Activated CD4-positive, alpha-beta memory T cell treated with anti-CD3 and anti-CD28 coated beads for 36 hours (primary cell): ENCODE results near the gene PRMT1. TPM values are rescaled to one million over a fixed set of nuclear protein-coding genes. Genes with fewer than 3 reads are reported as not detected.
"Not testable (repeated sequence)": the region's sequence is repeated elsewhere in the genome, so short reads cannot be mapped to it uniquely, and the experiment has no call there.

Experiments used
- CTCF ChIA-PET: fragments of 350-600 bp; sonication (Branson Sonifier 250); formaldehyde crosslinking; loops from one replicate; lab custom pipeline; 2021; ENCODE audit warnings: antibody characterized with exemption, inconsistent platforms; lab: Charles Lee
- POLR2A ChIA-PET: fragments of 350-600 bp; sonication (Branson Sonifier 250); formaldehyde crosslinking; loops from one replicate; lab custom pipeline; 2021; ENCODE audit warnings: antibody characterized with exemption; lab: Charles Lee
- DNase-seq: peaks from one replicate; pipeline ENCODE4 v3.0.0-alpha.2; 2020
- H3K27ac Mint-ChIP-seq: one replicate; pipeline ENCODE4 v1.8.0; 2021; ENCODE audit warnings: mixed read lengths
- H3K27me3 Mint-ChIP-seq: one replicate; pipeline ENCODE4 v1.8.0; 2021; ENCODE audit warnings: mixed read lengths
- H3K36me3 Mint-ChIP-seq: one replicate; pipeline ENCODE4 v1.8.0; 2021; ENCODE audit warnings: mixed read lengths
- H3K4me1 Mint-ChIP-seq: one replicate; pipeline ENCODE4 v1.8.0; 2021; ENCODE audit warnings: low read depth, mixed read lengths
- H3K4me3 Mint-ChIP-seq: one replicate; pipeline ENCODE4 v1.8.0; 2021; ENCODE audit warnings: mild to moderate bottlenecking, mixed read lengths
- H3K9me3 Mint-ChIP-seq: one replicate; pipeline ENCODE4 v1.8.0; 2021; ENCODE audit warnings: mixed read lengths
- intact Hi-C: fragments of 100-400 bp; cut with micrococcal nuclease; formaldehyde crosslinking; loops from one replicate; pipeline ENCODE4 v1.15.1; 2023
- total RNA-seq, 2 experiments: library from RNA; stranded (reverse); gene quantifications; one replicate each; pipeline ENCODE4 v1.2.3, GENCODE V29; 2021

The PRMT1 gene
- 100 to 1,000 TPM; 315 to 325 TPM for total RNA-seq

DNA sequence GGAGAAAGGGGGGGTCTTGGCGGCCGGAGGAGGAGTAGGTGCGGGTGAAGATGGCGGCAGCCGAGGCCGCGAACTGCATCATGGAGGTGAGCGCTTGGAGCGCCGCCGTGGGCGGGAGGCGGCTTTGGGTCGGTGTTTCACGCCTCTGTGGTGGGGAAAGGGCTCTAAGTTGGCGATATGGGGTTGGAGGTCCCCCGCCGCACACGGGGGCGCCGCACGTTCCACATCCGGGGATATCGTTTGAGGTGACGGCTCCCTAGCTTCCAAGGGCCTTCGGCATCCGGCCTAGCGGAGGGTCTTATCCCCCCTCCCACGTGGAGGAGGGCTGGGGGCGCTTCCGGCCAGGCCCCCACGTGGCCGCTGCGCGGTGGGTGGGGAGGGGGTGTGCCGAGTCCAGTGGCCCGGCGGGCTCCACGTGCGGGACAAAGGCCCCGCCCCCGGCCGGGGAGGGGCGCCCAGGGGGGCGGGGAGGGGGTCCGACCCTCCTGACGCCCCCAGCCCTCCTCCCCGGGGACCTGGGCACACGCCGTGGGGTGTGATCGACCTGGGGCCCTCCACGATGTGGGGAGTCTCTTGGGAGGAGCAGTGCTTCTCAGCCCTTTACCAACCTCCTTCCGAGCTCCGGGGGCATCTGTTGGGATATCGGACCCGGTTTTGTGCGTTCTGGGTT lies at the start of gene PRMT1:
Gene PRMT1 (plus strand): TSS at position 41 of the 670 bp plus-strand sequence. CDS start 10 bp downstream, at position 51.
- no peaks in the 10 kb centered on the region for H3K27me3 Mint-ChIP-seq
- POLR2A ChIA-PET = interaction anchor here (1.4 to 5.6 kb wide), 7 partner anchors 12 to 181 kb away, joined by 3 to 48 read pairs (median 8); partner anchors contain the start of genes ADM5, BCL2L12, CPT1C and IRF3
- CTCF ChIA-PET = interaction anchor here (0.6 to 5.2 kb wide), 11 partner anchors 13 to 1003 kb away, joined by 3 to 31 read pairs (median 5); partner anchors contain the start of genes BCL2L12, GYS1, IRF3 and NOSIP
- H3K9me3 Mint-ChIP-seq = no peaks in the 10 kb centered on the region
- peak; percentile 58 for DNase-seq
- peak within 1 kb of the TSS; percentile 96 for H3K27ac Mint-ChIP-seq
- H3K36me3 Mint-ChIP-seq = peaks cover 13% of the 10 kb centered on the region
- H3K4me3 Mint-ChIP-seq = peak within 1 kb of the TSS; percentile 98
- H3K4me1 Mint-ChIP-seq = peaks cover 42% of the 10 kb centered on the region
- intact Hi-C loops = loop anchor here (1.0 to 5.0 kb wide), 6 partner anchors 109 to 650 kb away; partner anchors contain the start of genes ALDH16A1, KCNC3 and RPS11

GRCh38 chr19:49629659-49630058 lies 47.4 kb upstream of the PRMT1 start:
- no peak overlapping the region for H3K4me3 Mint-ChIP-seq
- H3K9me3 Mint-ChIP-seq = no peaks in the 10 kb centered on the region
- H3K27ac Mint-ChIP-seq = no peak overlapping the region
- H3K4me1 Mint-ChIP-seq = no peaks in the 10 kb centered on the region
- ChIA-PET POLR2A (no interaction called here), CTCF (interaction anchor here (0.7 kb wide), 1 partner anchor 51 kb away, joined by 4 read pairs; no protein-coding TSS in a partner anchor)
- intact Hi-C loops = no loop called here
- no peaks in the 10 kb centered on the region for H3K36me3 Mint-ChIP-seq
- DNase-seq = no peak
- no peaks in the 10 kb centered on the region for H3K27me3 Mint-ChIP-seq

DNA sequence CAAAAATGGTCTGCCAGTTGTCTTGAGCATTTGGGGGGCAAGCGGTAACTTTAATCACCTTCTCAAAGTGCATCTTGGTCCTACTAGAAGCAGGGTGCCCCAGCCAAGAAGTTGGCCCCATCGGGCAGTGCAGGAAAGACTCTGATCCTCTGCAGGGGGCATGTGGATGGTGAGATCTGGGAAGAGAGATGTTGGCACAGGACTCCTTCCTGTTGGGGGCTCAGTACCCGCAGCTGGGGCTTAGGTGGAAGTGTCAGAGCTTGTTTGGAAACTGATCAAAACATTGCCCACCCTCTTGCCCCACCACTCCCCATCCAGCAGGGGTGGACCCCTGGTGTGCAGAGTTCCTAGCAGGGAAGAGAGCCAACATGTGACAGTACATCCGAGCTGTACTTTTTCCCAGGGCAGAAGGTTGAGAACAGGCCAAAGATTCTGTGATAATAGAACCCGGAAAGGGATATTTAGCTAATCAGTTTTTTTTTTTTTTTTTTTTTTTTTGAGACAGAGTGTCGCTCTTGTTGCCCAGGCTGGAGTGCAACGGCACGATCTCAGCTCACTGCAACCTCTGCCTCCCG lies 46.0 kb upstream of the PRMT1 start:
- Mint-ChIP-seq H3K4me1 (peaks cover 3% of the 10 kb centered on the region), H3K27ac (no peak overlapping the region), H3K27me3 (no peaks in the 10 kb centered on the region), H3K36me3 (no peaks in the 10 kb centered on the region), H3K4me3 (no peak overlapping the region), H3K9me3 (no peaks in the 10 kb centered on the region)
- DNase-seq = no peak
- ChIA-PET CTCF (interaction anchor here (1.1 kb wide), 1 partner anchor 54 kb away, joined by 3 read pairs; no protein-coding TSS in a partner anchor), POLR2A (interaction anchor here (0.5 kb wide), 1 partner anchor 45 kb away, joined by 3 read pairs; no protein-coding TSS in a partner anchor)
- intact Hi-C loops = no loop called here

DNA sequence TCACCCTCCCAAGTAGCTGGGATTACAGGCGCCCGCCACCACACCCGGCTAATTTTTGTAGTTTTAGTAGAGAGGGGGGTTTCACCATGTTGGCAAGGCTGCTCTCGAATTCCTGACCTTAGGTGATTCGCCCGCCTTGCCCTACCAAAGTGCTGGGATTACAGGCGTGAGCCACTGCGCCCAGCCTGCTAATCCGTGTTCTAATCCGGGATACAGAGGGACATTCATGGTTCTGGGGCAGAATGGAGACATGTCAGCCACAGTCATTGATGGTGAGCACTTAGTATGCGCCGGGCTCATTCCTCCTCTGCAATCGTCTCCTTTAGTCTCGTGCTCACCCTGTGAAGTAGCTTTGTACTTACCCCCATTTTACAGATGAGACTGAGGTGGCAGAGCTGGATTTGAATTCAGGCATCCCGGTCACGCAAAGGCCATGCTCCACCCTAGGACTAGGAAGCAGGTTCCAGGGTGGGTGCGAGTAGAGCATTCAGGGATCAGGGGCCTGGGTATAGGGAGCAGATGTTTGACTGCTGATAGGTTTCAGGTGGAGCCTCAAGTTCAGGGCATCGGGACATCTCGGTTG lies 45.4 kb upstream of the PRMT1 start:
- POLR2A ChIA-PET = interaction anchor here (0.5 kb wide), 1 partner anchor 45 kb away, joined by 3 read pairs; no protein-coding TSS in a partner anchor
- CTCF ChIA-PET = interaction anchor here (1.1 kb wide), 1 partner anchor 53 kb away, joined by 3 read pairs; no protein-coding TSS in a partner anchor

DNA sequence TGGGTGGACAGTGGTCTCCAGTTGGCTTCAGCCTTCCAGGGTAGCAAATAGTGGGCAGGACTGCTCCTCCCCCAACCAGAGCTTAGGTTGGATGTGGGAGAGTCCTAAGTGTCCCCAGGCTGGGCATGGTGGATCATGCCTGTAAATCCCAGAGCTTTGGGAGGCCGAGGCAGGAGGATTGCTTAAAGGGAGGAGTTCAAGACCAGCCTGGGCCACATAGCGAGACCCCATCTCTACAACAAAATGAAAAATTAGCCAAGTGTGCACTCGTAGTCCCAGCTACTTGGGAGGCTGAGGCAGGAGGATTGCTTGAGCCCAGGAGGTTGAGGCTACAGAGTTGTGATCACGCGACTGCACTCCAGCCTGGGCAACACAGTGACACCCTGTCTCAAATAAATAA lies 44.5 kb upstream of the PRMT1 start:
- ChIA-PET CTCF (no interaction called here), POLR2A (no interaction called here)
- DNase-seq = no peak
- H3K27ac Mint-ChIP-seq = no peak overlapping the region
- peaks cover 3% of the 10 kb centered on the region for H3K4me1 Mint-ChIP-seq
- no peaks in the 10 kb centered on the region for H3K9me3 Mint-ChIP-seq
- intact Hi-C loops = no loop called here
- H3K27me3 Mint-ChIP-seq = no peaks in the 10 kb centered on the region
- H3K4me3 Mint-ChIP-seq = no peak overlapping the region
- no peaks in the 10 kb centered on the region for H3K36me3 Mint-ChIP-seq

More for the DNA sequence above, 45.4 kb upstream of the PRMT1 start:
- peaks cover 3% of the 10 kb centered on the region for H3K4me1 Mint-ChIP-seq
- no peak overlapping the region for H3K27ac Mint-ChIP-seq
- no peaks in the 10 kb centered on the region for H3K27me3 Mint-ChIP-seq
- no peak for DNase-seq
- no peak overlapping the region for H3K4me3 Mint-ChIP-seq
- no peaks in the 10 kb centered on the region for H3K9me3 Mint-ChIP-seq
- no peaks in the 10 kb centered on the region for H3K36me3 Mint-ChIP-seq
- intact Hi-C loops = no loop called here

DNA sequence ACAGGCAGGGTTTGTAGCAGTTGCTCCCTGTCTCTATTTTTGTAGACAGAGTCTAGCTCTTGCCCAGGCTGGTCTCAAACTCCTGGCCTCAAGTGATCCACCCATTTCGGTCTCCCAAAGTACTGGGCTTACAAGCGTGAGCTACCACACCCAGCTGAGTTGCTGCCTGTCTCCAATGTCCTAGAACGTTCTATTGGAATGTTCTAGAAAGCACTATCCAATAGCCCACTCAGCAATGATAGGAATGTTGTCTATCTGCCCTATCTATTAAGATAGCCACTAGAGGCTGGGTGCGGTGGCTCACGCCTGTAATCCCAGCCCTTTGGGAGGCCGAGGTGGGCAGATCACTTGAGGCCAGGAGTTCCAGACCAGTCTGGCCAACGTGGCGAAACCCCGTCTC lies 43.8 kb upstream of the PRMT1 start:
- H3K4me1 Mint-ChIP-seq, CTCF ChIA-PET, intact Hi-C loops, H3K36me3 Mint-ChIP-seq, H3K27me3 Mint-ChIP-seq, H3K9me3 Mint-ChIP-seq, DNase-seq, H3K4me3 Mint-ChIP-seq, H3K27ac Mint-ChIP-seq, POLR2A ChIA-PET: not testable (repeated sequence)

DNA sequence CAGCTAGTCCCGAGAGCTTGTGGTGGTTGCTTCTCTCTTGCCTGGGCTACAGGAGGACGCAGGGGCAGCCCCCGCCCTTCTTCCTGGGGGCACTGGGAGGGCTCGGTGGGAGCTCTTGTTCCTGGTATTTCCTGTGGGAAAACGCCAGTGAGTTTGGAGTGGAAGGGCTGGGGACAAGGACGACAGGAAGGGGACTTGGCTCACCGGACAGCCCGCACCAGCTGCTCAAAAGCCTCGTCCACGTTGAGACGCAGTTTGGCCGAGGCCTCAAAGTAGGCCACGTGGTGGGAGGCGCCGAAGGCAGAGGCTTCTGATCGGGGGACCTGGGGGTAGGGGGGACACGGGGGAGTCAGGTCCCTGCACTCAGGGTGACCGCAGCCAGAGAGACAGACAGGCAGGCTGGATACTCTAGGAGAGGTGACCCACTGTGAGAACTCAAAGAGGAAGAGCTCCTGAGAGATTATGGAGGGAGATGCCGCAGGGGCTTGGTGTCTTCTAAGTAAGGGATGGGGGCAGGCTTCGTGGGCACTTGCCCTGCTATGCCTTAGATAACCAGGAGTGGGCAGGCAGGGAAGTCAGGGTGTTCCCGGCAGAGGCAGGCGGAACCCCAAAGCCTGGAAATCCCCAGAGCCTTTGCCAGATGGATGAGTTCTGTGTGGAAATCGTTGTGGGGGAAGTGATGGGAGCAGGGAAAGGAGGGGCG lies 41.4 kb upstream of the PRMT1 start:
- H3K9me3 Mint-ChIP-seq = no peaks in the 10 kb centered on the region
- no peak overlapping the region for H3K27ac Mint-ChIP-seq
- CTCF ChIA-PET = interaction anchor here (0.6 kb wide), 1 partner anchor 13 kb away, joined by 3 read pairs; no protein-coding TSS in a partner anchor
- peaks cover 1% of the 10 kb centered on the region for H3K36me3 Mint-ChIP-seq
- no peaks in the 10 kb centered on the region for H3K27me3 Mint-ChIP-seq
- H3K4me3 Mint-ChIP-seq = no peak overlapping the region
- no peak for DNase-seq
- H3K4me1 Mint-ChIP-seq = peaks cover 23% of the 10 kb centered on the region
- POLR2A ChIA-PET = no interaction called here
- intact Hi-C loops = no loop called here

DNA sequence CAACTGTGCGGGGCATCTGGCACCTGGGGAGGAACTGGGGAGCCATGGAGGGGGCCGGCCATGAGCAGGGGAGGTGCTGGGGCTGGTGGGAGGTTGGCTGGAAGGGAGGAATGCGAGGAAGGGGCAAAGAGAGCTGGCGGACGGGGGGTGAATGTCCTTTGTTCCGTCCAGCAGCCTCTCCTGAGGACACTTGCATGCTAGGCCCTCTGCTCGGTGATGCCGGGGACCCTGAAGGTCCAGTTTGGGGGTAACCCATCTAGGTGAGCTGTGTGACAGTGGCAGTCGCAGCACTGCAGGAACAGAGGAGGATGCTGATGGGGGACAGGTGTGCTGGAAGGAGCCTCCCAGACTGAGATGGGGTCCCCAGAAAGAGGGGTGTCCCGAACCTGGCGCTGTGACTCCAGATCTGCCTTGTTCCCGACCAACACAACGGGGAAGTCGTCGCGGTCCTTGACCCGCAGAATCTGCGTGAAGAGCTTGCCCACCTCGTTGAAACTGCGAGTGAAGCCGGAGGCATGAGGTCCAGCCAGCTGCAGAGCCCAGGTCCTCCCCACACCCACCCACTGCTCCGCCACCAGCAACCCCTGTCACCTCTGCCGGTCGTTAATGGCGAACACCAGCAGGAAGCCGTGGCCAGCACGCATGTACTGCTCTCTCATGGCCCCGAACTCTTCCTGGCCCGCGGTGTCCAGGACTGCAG lies 40.7 kb upstream of the PRMT1 start:
- POLR2A ChIA-PET = no interaction called here
- intact Hi-C loops = no loop called here
- no peaks in the 10 kb centered on the region for H3K27me3 Mint-ChIP-seq
- CTCF ChIA-PET = no interaction called here
- no peak overlapping the region for H3K27ac Mint-ChIP-seq
- H3K9me3 Mint-ChIP-seq = no peaks in the 10 kb centered on the region
- H3K4me3 Mint-ChIP-seq = no peak overlapping the region
- H3K36me3 Mint-ChIP-seq = peaks cover 5% of the 10 kb centered on the region
- H3K4me1 Mint-ChIP-seq = peaks cover 25% of the 10 kb centered on the region
- DNase-seq = no peak

GRCh38 chr19:49637821-49638738 lies 39.0 kb upstream of the PRMT1 start:
- H3K27me3 Mint-ChIP-seq = no peaks in the 10 kb centered on the region
- CTCF ChIA-PET = interaction anchor here (0.5 to 1.2 kb wide), 2 partner anchors 34 to 37 kb away, joined by 3 read pairs; no protein-coding TSS in a partner anchor
- POLR2A ChIA-PET = no interaction called here
- DNase-seq = peak; percentile 25
- H3K9me3 Mint-ChIP-seq = no peaks in the 10 kb centered on the region
- H3K4me1 Mint-ChIP-seq = peaks cover 35% of the 10 kb centered on the region
- H3K4me3 Mint-ChIP-seq = peak overlapping the region; percentile 28
- intact Hi-C loops = no loop called here
- H3K27ac Mint-ChIP-seq = no peak overlapping the region
- peaks cover 5% of the 10 kb centered on the region for H3K36me3 Mint-ChIP-seq

DNA sequence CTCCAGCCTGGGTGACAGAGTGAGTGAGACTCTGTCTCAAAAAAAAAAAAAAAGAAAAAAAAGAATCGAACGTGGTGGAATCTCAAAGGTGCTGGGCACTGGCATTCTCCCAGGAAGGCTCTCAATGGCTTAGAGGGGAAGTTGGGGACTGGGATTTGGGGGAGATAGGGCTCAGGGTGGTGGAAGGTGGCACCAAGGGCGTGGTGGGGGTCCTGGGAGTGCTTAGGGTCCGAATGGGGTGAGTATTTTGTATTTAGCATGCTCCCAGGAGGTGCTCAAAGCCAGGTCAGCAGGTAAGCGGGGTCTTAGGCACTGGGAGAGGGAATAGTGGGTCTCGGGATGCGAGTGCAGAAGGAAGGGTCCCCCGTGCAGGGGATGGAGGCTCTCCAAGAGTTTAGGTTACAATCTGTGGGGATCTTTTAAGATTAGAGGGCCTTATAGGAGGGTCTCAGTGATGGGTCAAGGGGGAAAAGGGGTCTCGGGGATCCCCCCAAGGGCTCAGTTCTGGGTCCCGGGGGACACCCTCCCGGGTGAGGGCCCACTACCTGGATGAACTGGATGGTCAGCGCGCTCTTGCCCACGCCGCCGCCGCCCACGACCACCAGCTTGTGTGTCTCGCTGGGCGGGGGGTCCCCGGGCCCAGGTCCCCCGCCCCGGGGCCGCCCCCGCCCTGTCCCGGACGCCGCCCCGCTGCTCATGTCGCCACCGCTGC lies 37.5 kb upstream of the PRMT1 start:
- no peaks in the 10 kb centered on the region for H3K9me3 Mint-ChIP-seq
- ChIA-PET CTCF (interaction anchor here (0.7 to 1.6 kb wide), 7 partner anchors 25 to 49 kb away, joined by 4 to 7 read pairs (median 6); partner anchors contain the start of genes PRMT1 and PRR12), POLR2A (interaction anchor here (0.5 to 3.4 kb wide), 8 partner anchors 25 to 173 kb away, joined by 3 to 48 read pairs (median 9); partner anchors contain the start of genes AP2A1, BCL2L12, FUZ and IRF3)
- peaks cover 49% of the 10 kb centered on the region for H3K4me1 Mint-ChIP-seq
- peaks cover 8% of the 10 kb centered on the region for H3K36me3 Mint-ChIP-seq
- DNase-seq = no peak
- H3K4me3 Mint-ChIP-seq = peak overlapping the region; percentile 99
- intact Hi-C loops = loop anchor here (1.0 to 2.0 kb wide), 8 partner anchors 25 to 227 kb away; partner anchors contain the start of genes AP2A1, NOSIP, PNKP and PTOV1
- H3K27me3 Mint-ChIP-seq = no peaks in the 10 kb centered on the region
- H3K27ac Mint-ChIP-seq = peak overlapping the region; percentile 13
